ENCODE results near the gene PPM1D.

DNA sequence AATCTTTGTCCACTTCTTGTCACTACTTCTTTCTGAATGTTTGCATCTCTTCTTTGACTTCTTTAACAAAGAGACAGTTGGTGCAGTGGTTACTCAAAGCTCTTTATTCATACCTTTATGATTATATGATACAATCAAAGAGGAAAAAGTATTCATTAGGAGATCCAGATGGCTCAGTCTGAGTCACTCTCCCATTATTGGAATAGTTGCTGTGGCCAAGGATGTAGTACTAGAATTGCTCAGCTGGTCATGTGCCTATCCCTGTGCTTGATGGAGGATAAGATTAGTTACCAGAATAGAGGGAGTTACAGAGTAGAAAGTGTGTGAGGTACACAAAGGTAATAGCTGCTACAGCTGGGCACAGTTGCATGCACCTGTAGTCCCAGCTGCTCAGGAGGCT lies 96.0 kb downstream of the PPM1D start:
- TF ChIP-seq EZH2 (IDR thresholded peaks at IDR 0.05; ENCODE audit: insufficient read depth, poor library complexity, severe bottlenecking), result no peak
- no peak for TF ChIP-seq EZH2phosphoT487 (IDR thresholded peaks at IDR 0.05; ENCODE audit: insufficient read depth, low read depth)
